Gastroesophageal sphincter (tissue), 4 donors: Measurements from ENCODE around the gene ZNRF3. TPM values are rescaled to one million over a fixed set of nuclear protein-coding genes. Genes with fewer than 3 reads are reported as not detected.

ENCODE experiments used
- ATAC-seq: fragments of 150-250 bp; one replicate; pipeline ENCODE4 v1.9.1; 2016; ENCODE audit warnings: mild to moderate bottlenecking, moderate library complexity
- H3K27ac ChIP-seq, 4 donors: fragments of 200-600 bp; sonication (generic) in 3 of 4; 1 replicate in 3 of 4; 2 replicates in 1 of 4; pipeline ENCODE4 v1.5.1; 2016 to 2019
- H3K27me3 ChIP-seq: fragments of 200-600 bp; sonication (generic); one replicate; pipeline ENCODE4 v1.5.1; 2019
- H3K36me3 ChIP-seq, 2 donors: fragments of 200-600 bp; sonication (generic); one replicate each; pipeline ENCODE4 v1.5.1; 2019; ENCODE audit warnings: control low read depth in 1 of 2
- H3K4me1 ChIP-seq, 3 donors: fragments of 200-600 bp; sonication (generic); 1 replicate in 2 of 3; 2 replicates in 1 of 3; pipeline ENCODE4 v1.5.1; 2016 to 2019; ENCODE audit warnings: control low read depth in 2 of 3
- H3K4me3 ChIP-seq, 2 donors: fragments of 200-600 bp; sonication (generic); one replicate each; pipeline ENCODE4 v1.5.1; 2019; ENCODE audit warnings: mild to moderate bottlenecking in 1 of 2, moderate library complexity in 1 of 2
- H3K9me3 ChIP-seq, 3 donors: fragments of 200-600 bp; sonication (generic); one replicate each; pipeline ENCODE4 v1.5.1; 2017 to 2019; ENCODE audit warnings: control low read depth in 2 of 3
- EP300 ChIP-seq: sonication (generic); formaldehyde crosslinking; IDR thresholded peaks from one replicate; pipeline ENCODE4 v1.6.1; 2017; ENCODE audit warnings: antibody characterized with exemption, mild to moderate bottlenecking
- POLR2A ChIP-seq, 2 donors: fragments of 450-650 bp; IDR thresholded peaks; one replicate each; pipeline ENCODE4 v1.6.1; 2017; ENCODE audit warnings: antibody characterized with exemption in 2 of 2, mild to moderate bottlenecking in 2 of 2, moderate library complexity in 1 of 2
- POLR2AphosphoS5 ChIP-seq: sonication (generic); formaldehyde crosslinking; IDR thresholded peaks from one replicate; pipeline ENCODE4 v1.6.1; 2017; ENCODE audit warnings: antibody characterized with exemption
- WGBS, 2 donors: methylation state at CpG; one replicate each; pipeline ENCODE4 v1.1.5; 2018; ENCODE audit warnings: low coverage in 1 of 2; 5-methylcytosine and 5-hydroxymethylcytosine counted together
- total RNA-seq, 4 donors: library from RNA; depleted of rRNA; stranded (reverse); fragments of >200 nt; gene quantifications; one replicate each; pipeline ENCODE4 v1.1.0, GENCODE V29; 2016
- TF ChIP-seq, protein P1 (sequence below), 4 experiments: fragments of 200-600 bp in 2 of 4; fragments of 450-650 bp in 2 of 4; sonication (generic) in 1 of 4; IDR thresholded peaks; one replicate each; pipeline ENCODE4 v1.5.1; 2017 to 2019; ENCODE audit warnings: antibody characterized with exemption in 4 of 4, mild to moderate bottlenecking in 2 of 4, moderate library complexity in 2 of 4

ZNRF3 gene
- total RNA-seq, 4 donors from 2014 or later = 14.8 to 27.7 (median 19.8) TPM

DNA sequence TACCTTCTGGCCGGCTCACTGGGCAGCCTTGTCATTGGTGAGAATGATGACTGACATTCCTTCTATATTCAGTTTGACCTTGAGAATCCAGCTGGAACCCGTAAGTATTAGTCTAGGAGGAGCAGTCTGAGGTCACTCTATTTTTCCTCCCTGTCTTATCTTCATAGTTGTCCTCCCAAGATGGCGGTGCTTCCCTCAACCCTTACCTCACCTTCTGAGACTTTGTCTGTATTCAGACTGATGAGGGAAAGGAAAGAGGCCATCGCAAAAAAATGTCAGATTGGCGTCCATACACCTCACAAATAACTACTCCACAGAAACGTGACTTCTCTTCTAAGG lies 195.5 kb downstream of the ZNRF3 start:
- no peaks in the 10 kb centered on the region for H3K36me3 ChIP-seq
- H3K4me3 ChIP-seq = no peak overlapping the region
- H3K4me1 ChIP-seq = peaks cover 0 to 38% (median 0%) of the 10 kb centered on the region in 3 donors
- H3K27ac ChIP-seq = peak overlapping the region in 1 of 4 donors; percentile 14
- 75 to 88% methylated on average over 6 of the region's 6 CpGs for WGBS, 2 donors
- TF ChIP-seq POLR2AphosphoS5 (no peak), POLR2A (IDR thresholded peaks at IDR 0.05) (no peak), EP300 (no peak)
- TF ChIP-seq, protein P1, sequence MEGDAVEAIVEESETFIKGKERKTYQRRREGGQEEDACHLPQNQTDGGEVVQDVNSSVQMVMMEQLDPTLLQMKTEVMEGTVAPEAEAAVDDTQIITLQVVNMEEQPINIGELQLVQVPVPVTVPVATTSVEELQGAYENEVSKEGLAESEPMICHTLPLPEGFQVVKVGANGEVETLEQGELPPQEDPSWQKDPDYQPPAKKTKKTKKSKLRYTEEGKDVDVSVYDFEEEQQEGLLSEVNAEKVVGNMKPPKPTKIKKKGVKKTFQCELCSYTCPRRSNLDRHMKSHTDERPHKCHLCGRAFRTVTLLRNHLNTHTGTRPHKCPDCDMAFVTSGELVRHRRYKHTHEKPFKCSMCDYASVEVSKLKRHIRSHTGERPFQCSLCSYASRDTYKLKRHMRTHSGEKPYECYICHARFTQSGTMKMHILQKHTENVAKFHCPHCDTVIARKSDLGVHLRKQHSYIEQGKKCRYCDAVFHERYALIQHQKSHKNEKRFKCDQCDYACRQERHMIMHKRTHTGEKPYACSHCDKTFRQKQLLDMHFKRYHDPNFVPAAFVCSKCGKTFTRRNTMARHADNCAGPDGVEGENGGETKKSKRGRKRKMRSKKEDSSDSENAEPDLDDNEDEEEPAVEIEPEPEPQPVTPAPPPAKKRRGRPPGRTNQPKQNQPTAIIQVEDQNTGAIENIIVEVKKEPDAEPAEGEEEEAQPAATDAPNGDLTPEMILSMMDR (IDR thresholded peaks at IDR 0.05) = no peak
- H3K27me3 ChIP-seq = no peaks in the 10 kb centered on the region
- H3K9me3 ChIP-seq = no peaks in the 10 kb centered on the region
- no peak for ATAC-seq

DNA sequence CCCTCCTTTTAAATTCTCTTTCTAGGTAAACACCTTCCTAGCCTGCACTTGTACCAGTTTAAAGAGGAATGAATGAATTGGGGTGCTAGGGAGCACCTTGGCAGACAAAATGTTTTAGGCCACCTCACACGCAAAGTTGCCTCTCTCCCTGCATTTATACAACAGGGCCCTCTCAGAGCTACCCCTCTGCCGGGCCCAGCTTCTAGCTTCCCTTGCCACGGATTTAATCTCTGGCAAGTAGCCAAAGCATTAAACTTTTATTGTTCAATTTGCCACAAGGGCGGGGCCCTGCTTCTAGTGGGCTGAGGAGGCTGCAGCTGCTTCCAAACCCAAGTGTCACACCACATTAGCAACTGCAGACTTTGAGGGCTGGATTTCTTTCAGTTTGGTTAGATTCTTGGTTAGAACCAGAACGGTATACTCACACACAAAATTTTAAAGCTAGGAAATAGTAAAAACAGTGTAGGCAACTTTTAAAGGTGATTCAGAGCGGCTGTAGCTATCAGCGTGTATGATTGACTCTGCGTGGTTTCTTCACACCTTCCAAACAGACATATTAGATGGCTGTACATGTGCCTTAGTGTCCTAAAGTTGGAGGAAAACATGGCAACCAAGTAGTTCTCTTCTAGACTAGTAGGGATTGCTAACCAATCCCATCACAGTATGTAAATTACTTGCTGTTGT lies 196.0 kb downstream of the ZNRF3 start:
- Histone ChIP-seq H3K4me1 (peaks cover 0 to 38% (median 0%) of the 10 kb centered on the region in 3 donors), H3K9me3 (no peaks in the 10 kb centered on the region), H3K27me3 (no peaks in the 10 kb centered on the region), H3K4me3 (no peak overlapping the region), H3K27ac (no peak overlapping the region), H3K36me3 (no peaks in the 10 kb centered on the region)
- no peak for TF ChIP-seq EP300
- TF ChIP-seq, protein P1 (IDR thresholded peaks at IDR 0.05) = no peak
- TF ChIP-seq POLR2AphosphoS5 = no peak
- TF ChIP-seq POLR2A (IDR thresholded peaks at IDR 0.05) = no peak
- 59 to 100% methylated on average over 3 to 7 of the region's 8 CpGs for whole genome bisulfite sequencing, 2 donors
- no peak for ATAC-seq

DNA sequence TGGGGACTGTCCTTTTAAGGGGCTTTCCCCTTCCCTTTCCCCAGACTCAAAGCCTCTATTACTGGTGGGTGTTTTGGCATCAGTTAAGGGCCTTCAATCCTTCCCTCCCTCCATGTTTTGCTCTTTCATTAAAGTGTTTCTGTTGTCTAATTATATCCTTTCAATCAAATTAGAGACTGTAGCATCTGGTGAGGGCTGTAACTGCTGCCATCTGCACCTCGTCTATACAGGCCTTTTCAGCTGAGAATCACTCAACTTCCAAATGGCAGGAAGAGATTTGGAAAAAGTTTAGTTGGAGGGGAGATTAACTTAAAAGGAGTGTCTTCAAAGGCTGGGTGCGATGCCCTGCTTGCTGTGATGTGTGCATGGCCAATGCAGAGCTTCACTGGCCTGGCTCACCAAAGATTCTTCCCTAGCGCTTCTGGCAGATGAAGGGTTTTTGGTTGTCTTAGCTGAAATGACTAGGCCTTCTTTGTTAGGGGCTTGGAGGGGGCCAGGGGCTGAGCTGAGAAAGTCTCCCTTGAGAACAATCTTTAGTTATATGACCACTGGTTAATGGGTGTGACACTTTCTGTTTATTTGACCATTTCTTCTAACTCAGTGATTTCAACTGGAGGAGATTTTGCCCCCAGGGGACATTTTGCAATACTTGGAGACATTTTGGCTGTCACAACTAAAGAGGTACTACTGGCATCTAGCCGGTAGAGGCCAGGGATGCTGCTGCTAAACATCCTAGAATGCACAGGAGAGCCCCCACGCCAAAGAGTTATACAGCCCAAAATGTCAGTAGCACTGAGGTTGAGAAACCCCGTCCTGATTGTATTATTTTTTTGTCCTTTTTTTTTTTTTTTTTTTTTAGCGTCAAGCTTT lies 197.0 kb downstream of the ZNRF3 start:
- TF ChIP-seq POLR2AphosphoS5 = no peak
- TF ChIP-seq, protein P1 (IDR thresholded peaks at IDR 0.05) = no peak
- TF ChIP-seq POLR2A (IDR thresholded peaks at IDR 0.05) = no peak
- no peak for TF ChIP-seq EP300
- H3K9me3 ChIP-seq = no peaks in the 10 kb centered on the region
- ATAC-seq = peak; percentile 63
- H3K4me1 ChIP-seq = peaks cover 0 to 36% (median 0%) of the 10 kb centered on the region in 3 donors
- H3K4me3 ChIP-seq = no peak overlapping the region
- no peaks in the 10 kb centered on the region for H3K36me3 ChIP-seq
- H3K27me3 ChIP-seq = no peaks in the 10 kb centered on the region
- WGBS, 2 donors = 73 to 78% methylated on average over 5 to 7 of the region's 7 CpGs
- H3K27ac ChIP-seq = peak overlapping the region in 2 of 4 donors; percentile 0 to 44

DNA sequence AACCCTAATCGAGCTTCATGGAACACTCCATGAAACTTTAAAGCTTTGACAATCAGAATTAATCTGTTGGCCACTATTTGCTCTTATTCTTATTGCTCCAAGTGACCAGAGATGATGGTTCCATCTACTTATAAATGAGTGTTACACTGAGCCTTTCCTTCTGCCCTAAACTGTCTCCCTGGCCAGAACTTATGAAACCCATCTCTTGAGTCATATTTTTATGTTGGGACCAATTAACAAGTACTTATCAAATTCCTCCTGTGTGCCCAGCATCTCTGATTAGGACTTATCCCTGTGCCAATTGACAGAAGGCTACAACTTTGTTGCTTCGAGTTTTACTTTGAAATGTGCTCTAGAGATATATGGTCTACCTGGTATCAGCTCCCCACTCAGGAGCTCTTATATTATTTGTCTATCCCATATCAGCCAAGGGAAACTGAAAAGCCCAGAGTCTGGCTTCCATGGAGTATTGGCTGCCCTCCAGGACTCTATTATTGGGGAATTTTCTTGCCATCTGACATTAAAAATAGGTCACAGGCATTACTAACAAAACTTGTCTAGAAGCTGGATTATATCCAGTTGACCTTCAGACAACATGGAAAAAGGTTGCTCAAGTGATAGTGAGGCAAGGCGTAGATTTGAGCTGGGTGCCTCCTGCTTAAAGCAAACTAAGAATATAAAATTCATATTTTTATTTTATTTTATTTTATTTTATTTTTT lies 198.3 kb downstream of the ZNRF3 start:
- H3K36me3 ChIP-seq = no peaks in the 10 kb centered on the region
- 74 to 89% methylated on average over 2 to 3 of the region's 3 CpGs for WGBS, 2 donors
- peaks cover 0 to 36% (median 0%) of the 10 kb centered on the region in 3 donors for H3K4me1 ChIP-seq
- peak; percentile 65 for ATAC-seq
- H3K27ac ChIP-seq = peak overlapping the region in 3 of 4 donors; percentile 32 to 60 (median 41)
- TF ChIP-seq POLR2AphosphoS5 (peak; percentile 11), EP300 (no peak)
- no peaks in the 10 kb centered on the region for H3K27me3 ChIP-seq
- no peaks in the 10 kb centered on the region for H3K9me3 ChIP-seq
- H3K4me3 ChIP-seq = no peak overlapping the region
